CD8-positive, alpha-beta memory T cell (primary cell): ENCODE results near the gene LTA4H. TPM values are rescaled to one million over a fixed set of nuclear protein-coding genes. Genes with fewer than 3 reads are reported as not detected.
A peak's percentile ranks its signal among the peaks of the same experiment; 100 is the strongest.

Experiments
- CTCF ChIA-PET: fragments of 350-600 bp; sonication (Branson Sonifier 250); formaldehyde crosslinking; loops from one replicate; lab custom pipeline; 2021; ENCODE audit warnings: antibody characterized with exemption; lab: Charles Lee
- POLR2A ChIA-PET: fragments of 350-600 bp; sonication (Branson Sonifier 250); formaldehyde crosslinking; loops from one replicate; lab custom pipeline; 2021; ENCODE audit warnings: antibody characterized with exemption; lab: Charles Lee
- DNase-seq, 5 donors: peaks; one replicate each; pipeline versions ENCODE4 v3.0.0 to v3.0.0-alpha.2; 2020 to 2022; ENCODE audit warnings: mixed read lengths in 1 of 5
- H3K27ac ChIP-seq: one replicate; pipeline ENCODE4 v1.7.0; 2013; ENCODE audit warnings: low read depth, mild to moderate bottlenecking, low read length, moderate library complexity
- H3K27me3 ChIP-seq: 2 replicates; pipeline ENCODE4 v1.7.0; 2013; ENCODE audit warnings: low read length, mild to moderate bottlenecking; ENCODE audit not compliant: insufficient read depth, poor library complexity, severe bottlenecking
- H3K36me3 ChIP-seq: 2 replicates; pipeline ENCODE4 v1.7.0; 2013; ENCODE audit warnings: mild to moderate bottlenecking, low read length, moderate library complexity; ENCODE audit not compliant: insufficient read depth
- H3K4me1 ChIP-seq: 2 replicates; pipeline ENCODE4 v1.7.0; 2013; ENCODE audit warnings: mild to moderate bottlenecking, low read length, moderate library complexity; ENCODE audit not compliant: insufficient read depth
- H3K4me3 ChIP-seq: 2 replicates; pipeline ENCODE4 v1.7.0; 2013; ENCODE audit warnings: mild to moderate bottlenecking, low read length
- H3K9me3 ChIP-seq: 2 replicates; pipeline ENCODE4 v1.7.0; 2013; ENCODE audit warnings: mild to moderate bottlenecking, low read length
- H3K27ac Mint-ChIP-seq, 8 donors: one replicate each; pipeline ENCODE4 v1.8.0; 2020 to 2021; ENCODE audit warnings: mixed read lengths in 8 of 8, mild to moderate bottlenecking in 6 of 8, inconsistent platforms in 3 of 8, moderate library complexity in 3 of 8
- H3K27me3 Mint-ChIP-seq, 2 donors: one replicate each; pipeline ENCODE4 v1.8.0; 2020 to 2021; ENCODE audit warnings: mixed read lengths in 2 of 2, mild to moderate bottlenecking in 1 of 2, moderate library complexity in 1 of 2
- H3K36me3 Mint-ChIP-seq, 3 donors: one replicate each; pipeline ENCODE4 v1.8.0; 2020 to 2021; ENCODE audit warnings: mixed read lengths in 3 of 3, inconsistent platforms in 1 of 3, mild to moderate bottlenecking in 1 of 3
- H3K4me1 Mint-ChIP-seq, 3 donors: one replicate each; pipeline ENCODE4 v1.8.0; 2020 to 2021; ENCODE audit warnings: mixed read lengths in 3 of 3, inconsistent platforms in 1 of 3, mild to moderate bottlenecking in 1 of 3
- H3K4me3 Mint-ChIP-seq, 7 donors: one replicate each; pipeline ENCODE4 v1.8.0; 2020 to 2021; ENCODE audit warnings: mixed read lengths in 7 of 7, mild to moderate bottlenecking in 6 of 7, moderate library complexity in 4 of 7, inconsistent platforms in 2 of 7
- H3K9me3 Mint-ChIP-seq, 5 donors: one replicate each; pipeline ENCODE4 v1.8.0; 2020 to 2022; ENCODE audit warnings: mixed read lengths in 5 of 5, mild to moderate bottlenecking in 3 of 5, moderate library complexity in 2 of 5, inconsistent platforms in 1 of 5
- polyA plus RNA-seq: library from polyadenylated mRNA; unstranded; fragments of 300-500 nt; fragmentation: Illumina TruSeq; gene quantifications from one replicate; pipeline ENCODE4 v1.2.3, GENCODE V29; 2021
- total RNA-seq, 2 experiments: library from RNA; stranded (reverse); gene quantifications; one replicate each; pipeline ENCODE4 v1.2.3, GENCODE V29; 2021

LTA4H gene
- total and polyA plus RNA-seq, 3 experiments from 2014 or later = 58.8 to 63.7 (median 61.4) TPM

- Histone ChIP-seq H3K4me1 (peaks cover 14% of the 10 kb centered on the region), H3K9me3 (no peaks in the 10 kb centered on the region), H3K27me3 (no peaks in the 10 kb centered on the region), H3K4me3 (no peak overlapping the region), H3K36me3 (no peaks in the 10 kb centered on the region), H3K27ac (no peak overlapping the region)
- DNase-seq = no peak
- POLR2A ChIA-PET = interaction anchor here (0.6 kb wide), 1 partner anchor 449 kb away, joined by 4 read pairs; no protein-coding TSS in a partner anchor
- Mint-ChIP-seq H3K4me1 (peaks cover 9 to 10% (median 10%) of the 10 kb centered on the region in 3 donors), H3K27ac (no peak overlapping the region), H3K4me3 (no peak overlapping the region), H3K9me3 (no peaks in the 10 kb centered on the region), H3K27me3 (peaks cover 0 to under 1% of the 10 kb centered on the region in 2 donors), H3K36me3 (peaks cover 0 to 2% (median 1%) of the 10 kb centered on the region in 3 donors)
- CTCF ChIA-PET = interaction anchor here (0.8 to 2.4 kb wide), 6 partner anchors 11 to 409 kb away, joined by 3 to 6 read pairs (median 4); partner anchors contain the start of genes AMDHD1 and CDK17
Observed at GRCh38 chr12:96036765-96037455, 1.5 kb upstream of the LTA4H start.

- peaks cover 16 to 24% (median 24%) of the 10 kb centered on the region in 3 donors for H3K4me1 Mint-ChIP-seq
- DNase-seq = peak in 2 of 5 donors; percentile 3 to 46
- H3K27ac ChIP-seq = peak overlapping the region; percentile 83
- H3K4me3 ChIP-seq = peak overlapping the region; percentile 84
- H3K36me3 Mint-ChIP-seq = peaks cover 0 to 3% (median 1%) of the 10 kb centered on the region in 3 donors
- H3K36me3 ChIP-seq = no peaks in the 10 kb centered on the region
- H3K27me3 ChIP-seq = no peaks in the 10 kb centered on the region
- H3K27me3 Mint-ChIP-seq = no peaks in the 10 kb centered on the region
- H3K4me3 Mint-ChIP-seq = no peak overlapping the region
- ChIA-PET POLR2A (interaction anchor here (1.6 kb wide), 2 partner anchors 12 to 91 kb away, joined by 3 to 9 read pairs; partner anchors contain the start of genes AMDHD1 and CCDC38), CTCF (interaction anchor here (2.4 kb wide), 1 partner anchor 13 kb away, joined by 6 read pairs; no protein-coding TSS in a partner anchor)
- peaks cover 14% of the 10 kb centered on the region for H3K4me1 ChIP-seq
- no peaks in the 10 kb centered on the region for H3K9me3 Mint-ChIP-seq
- H3K9me3 ChIP-seq = no peaks in the 10 kb centered on the region
- no peak overlapping the region for H3K27ac Mint-ChIP-seq
Observed at GRCh38 chr12:96034621-96035282, 635 bp downstream of the LTA4H start.

GRCh38 chr12:96033549-96034389 is 1.6 kb downstream of the LTA4H start:
- no peaks in the 10 kb centered on the region for H3K27me3 ChIP-seq
- H3K9me3 Mint-ChIP-seq = no peaks in the 10 kb centered on the region
- H3K9me3 ChIP-seq = no peaks in the 10 kb centered on the region
- H3K27ac Mint-ChIP-seq = no peak overlapping the region
- H3K36me3 ChIP-seq = no peaks in the 10 kb centered on the region
- peaks cover 17 to 29% (median 28%) of the 10 kb centered on the region in 3 donors for H3K4me1 Mint-ChIP-seq
- peak overlapping the region in 3 of 7 donors; percentile 8 to 42 (median 18) for H3K4me3 Mint-ChIP-seq
- H3K27ac ChIP-seq = no peak overlapping the region
- peaks cover 14% of the 10 kb centered on the region for H3K4me1 ChIP-seq
- no peaks in the 10 kb centered on the region for H3K27me3 Mint-ChIP-seq
- no peak for DNase-seq
- peak overlapping the region; percentile 84 for H3K4me3 ChIP-seq
- POLR2A ChIA-PET = no interaction called here
- CTCF ChIA-PET = no interaction called here
- H3K36me3 Mint-ChIP-seq = peaks cover 0 to 3% (median 2%) of the 10 kb centered on the region in 3 donors

DNA sequence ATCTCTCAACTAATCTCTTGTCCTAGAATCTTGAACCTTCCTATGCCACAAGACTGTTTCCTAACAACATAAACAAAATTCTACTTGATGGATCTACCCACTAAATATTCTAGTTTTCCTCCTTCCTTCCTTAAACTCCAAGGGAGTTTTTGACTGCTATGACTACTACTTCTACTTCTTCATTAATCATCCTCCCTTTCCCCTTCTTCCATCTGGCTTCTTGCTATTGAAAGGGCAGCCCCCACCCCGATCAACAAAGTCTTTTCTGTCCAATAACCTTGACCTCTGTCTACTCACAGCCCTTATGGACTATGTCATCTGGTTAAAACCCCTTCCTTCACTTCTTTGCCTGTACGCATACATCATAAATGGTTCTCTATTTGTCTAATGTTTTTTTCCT is 5.6 kb downstream of the LTA4H start:
- Mint-ChIP-seq H3K9me3 (no peaks in the 10 kb centered on the region), H3K36me3 (peaks cover 0 to 33% (median 15%) of the 10 kb centered on the region in 3 donors), H3K4me1 (peaks cover 17 to 29% (median 28%) of the 10 kb centered on the region in 3 donors), H3K27ac (peak overlapping the region in 1 of 8 donors; percentile 39), H3K4me3 (no peak overlapping the region), H3K27me3 (no peaks in the 10 kb centered on the region)
- H3K9me3 ChIP-seq = no peaks in the 10 kb centered on the region
- no peak overlapping the region for H3K4me3 ChIP-seq
- peaks cover 13% of the 10 kb centered on the region for H3K4me1 ChIP-seq
- CTCF ChIA-PET = no interaction called here
- H3K36me3 ChIP-seq = peaks cover 5% of the 10 kb centered on the region
- no peaks in the 10 kb centered on the region for H3K27me3 ChIP-seq
- DNase-seq = no peak
- POLR2A ChIA-PET = no interaction called here
- H3K27ac ChIP-seq = no peak overlapping the region

- Histone ChIP-seq H3K9me3 (no peaks in the 10 kb centered on the region), H3K4me3 (no peak overlapping the region), H3K36me3 (peaks cover 5% of the 10 kb centered on the region), H3K4me1 (peaks cover under 1% of the 10 kb centered on the region), H3K27ac (no peak overlapping the region), H3K27me3 (no peaks in the 10 kb centered on the region)
- H3K36me3 Mint-ChIP-seq = peaks cover 0 to 43% (median 17%) of the 10 kb centered on the region in 3 donors
- H3K27ac Mint-ChIP-seq = no peak overlapping the region
- no peak for DNase-seq
- POLR2A ChIA-PET = no interaction called here
- peaks cover 14 to 29% (median 28%) of the 10 kb centered on the region in 3 donors for H3K4me1 Mint-ChIP-seq
- CTCF ChIA-PET = no interaction called here
- H3K4me3 Mint-ChIP-seq = no peak overlapping the region
- H3K27me3 Mint-ChIP-seq = no peaks in the 10 kb centered on the region
- H3K9me3 Mint-ChIP-seq = no peaks in the 10 kb centered on the region
Observed at GRCh38 chr12:96028538-96028937, 6.8 kb downstream of the LTA4H start.

DNA sequence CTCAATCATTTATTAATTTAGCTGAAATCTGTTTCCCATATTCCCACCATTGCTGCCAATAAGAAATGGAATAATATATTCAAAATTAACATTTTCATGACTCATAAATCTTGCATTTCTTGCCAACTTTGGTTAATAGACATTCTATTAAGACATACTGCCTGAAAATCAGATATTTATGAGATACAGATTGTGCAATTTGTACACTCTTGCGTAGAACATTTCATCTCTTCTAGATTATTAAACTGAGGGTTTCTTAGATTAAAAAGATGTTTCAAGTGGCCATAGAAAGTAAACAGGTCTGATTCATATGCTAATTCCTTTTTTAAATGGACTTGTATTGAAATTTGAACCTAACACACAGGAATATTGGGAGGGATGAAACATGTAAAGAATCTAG is 9.1 kb downstream of the LTA4H start:
- Histone ChIP-seq H3K36me3 (peaks cover 12% of the 10 kb centered on the region), H3K4me1 (no peaks in the 10 kb centered on the region), H3K27me3 (no peaks in the 10 kb centered on the region), H3K9me3 (no peaks in the 10 kb centered on the region), H3K4me3 (no peak overlapping the region), H3K27ac (no peak overlapping the region)
- Mint-ChIP-seq H3K9me3 (no peaks in the 10 kb centered on the region), H3K27me3 (no peaks in the 10 kb centered on the region), H3K4me3 (no peak overlapping the region), H3K27ac (no peak overlapping the region), H3K36me3 (peaks cover 3 to 62% (median 21%) of the 10 kb centered on the region in 3 donors), H3K4me1 (peaks cover 8 to 19% (median 18%) of the 10 kb centered on the region in 3 donors)
- ChIA-PET CTCF (interaction anchor here (1.8 kb wide), 1 partner anchor 14 kb away, joined by 7 read pairs; no protein-coding TSS in a partner anchor), POLR2A (no interaction called here)
- DNase-seq = no peak

- no peaks in the 10 kb centered on the region for H3K9me3 Mint-ChIP-seq
- Histone ChIP-seq H3K9me3 (no peaks in the 10 kb centered on the region), H3K36me3 (peaks cover 12% of the 10 kb centered on the region), H3K27ac (no peak overlapping the region), H3K4me1 (no peaks in the 10 kb centered on the region), H3K4me3 (no peak overlapping the region), H3K27me3 (no peaks in the 10 kb centered on the region)
- peaks cover 3 to 70% (median 21%) of the 10 kb centered on the region in 3 donors for H3K36me3 Mint-ChIP-seq
- ChIA-PET POLR2A (no interaction called here), CTCF (interaction anchor here (1.8 kb wide), 1 partner anchor 14 kb away, joined by 7 read pairs; no protein-coding TSS in a partner anchor)
- no peak for DNase-seq
- H3K4me1 Mint-ChIP-seq = peaks cover 7 to 13% (median 12%) of the 10 kb centered on the region in 3 donors
- H3K27me3 Mint-ChIP-seq = no peaks in the 10 kb centered on the region
- no peak overlapping the region for H3K4me3 Mint-ChIP-seq
- H3K27ac Mint-ChIP-seq = peak overlapping the region in 1 of 8 donors; percentile 10
Observed at GRCh38 chr12:96025518-96025917, 9.9 kb downstream of the LTA4H start.
